H7 (cell line): ENCODE results near the gene GRPEL2. TPM values are rescaled to one million over a fixed set of nuclear protein-coding genes. Genes with fewer than 3 reads are reported as not detected.
"Not testable (repeated sequence)": the region's sequence is repeated elsewhere in the genome, so short reads cannot be mapped to it uniquely, and the experiment has no call there.

Source experiments
- DNase-seq: peaks from one replicate; pipeline ENCODE4 v3.0.0; 2012
- H3K27me3 ChIP-seq: 2 replicates; pipeline ENCODE4 v1.6.0; 2011; ENCODE audit warnings: mild to moderate bottlenecking, low read length; ENCODE audit not compliant: control insufficient read depth, insufficient read depth
- H3K36me3 ChIP-seq: replicated peaks from 2 replicates; pipeline ENCODE4 v1.5.1; 2011; ENCODE audit warnings: low read length; ENCODE audit not compliant: control insufficient read depth, insufficient read depth
- H3K4me3 ChIP-seq: 2 replicates; pipeline ENCODE4 v1.5.1; 2011; ENCODE audit warnings: low read depth, mild to moderate bottlenecking, control low read depth, low read length, moderate library complexity; ENCODE audit not compliant: insufficient read depth
- total RNA-seq: library from RNA; depleted of rRNA; stranded (reverse); fragments of >200 nt; shearing (Covaris generic); gene quantifications from 2 replicates; pipeline ENCODE4 v1.2.3, GENCODE V29; 2014

Gene GRPEL2
- total RNA-seq, 1 experiment from 2014 or later: 37.0 TPM

DNA sequence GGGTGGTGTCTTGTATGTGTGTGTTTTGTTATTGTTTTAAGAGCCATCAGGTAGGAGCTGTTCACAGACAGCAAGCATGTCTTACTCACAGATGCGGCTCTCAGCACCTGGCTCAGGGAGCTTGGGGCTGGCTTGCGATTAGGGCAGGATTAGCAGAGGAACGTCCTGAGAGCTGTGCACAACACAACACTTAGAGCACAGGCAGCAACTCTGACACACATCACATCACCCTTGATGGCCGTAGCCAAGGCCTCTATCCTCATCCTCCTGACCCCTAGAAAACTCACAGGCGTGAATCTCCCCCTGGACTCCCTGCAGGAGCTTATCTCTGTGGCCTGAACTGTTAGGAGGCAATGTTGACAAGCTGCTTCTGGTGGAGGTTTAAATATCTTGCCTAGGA lies 40.9 kb downstream of the GRPEL2 start:
- no peak overlapping the region for H3K4me3 ChIP-seq
- H3K27me3 ChIP-seq: no peaks in the 10 kb centered on the region
- DNase-seq: peak; percentile 23
- H3K36me3 ChIP-seq: no peaks in the 10 kb centered on the region

DNA sequence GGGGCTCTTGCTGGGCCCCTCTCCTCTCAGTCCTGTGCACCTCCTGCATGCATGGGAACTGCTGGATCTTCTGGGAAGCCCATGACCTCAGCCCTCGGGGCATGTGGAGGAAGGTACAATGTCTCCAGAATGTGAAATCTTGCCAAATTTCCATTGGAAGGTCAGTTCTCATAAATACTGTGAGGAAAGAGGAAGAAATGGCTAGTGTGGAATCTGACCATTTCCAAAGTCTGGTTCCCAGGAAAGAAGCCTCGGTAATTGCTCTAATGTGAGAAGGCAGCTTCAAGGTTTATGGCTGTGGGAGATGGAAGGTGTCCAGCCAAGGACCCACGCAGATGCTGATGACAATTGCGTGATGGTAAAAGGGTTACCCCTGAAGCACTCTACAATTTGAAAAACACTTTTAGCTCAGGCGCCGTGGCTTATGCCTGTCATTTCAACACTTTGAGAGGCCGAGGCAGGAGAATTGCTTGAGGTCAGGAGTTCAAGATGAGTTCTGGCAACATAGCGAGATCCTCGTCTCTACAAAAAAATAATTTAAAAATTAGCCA lies 41.9 kb downstream of the GRPEL2 start:
- no peaks in the 10 kb centered on the region for H3K36me3 ChIP-seq
- no peaks in the 10 kb centered on the region for H3K27me3 ChIP-seq
- no peak for DNase-seq
- H3K4me3 ChIP-seq: no peak overlapping the region

DNA sequence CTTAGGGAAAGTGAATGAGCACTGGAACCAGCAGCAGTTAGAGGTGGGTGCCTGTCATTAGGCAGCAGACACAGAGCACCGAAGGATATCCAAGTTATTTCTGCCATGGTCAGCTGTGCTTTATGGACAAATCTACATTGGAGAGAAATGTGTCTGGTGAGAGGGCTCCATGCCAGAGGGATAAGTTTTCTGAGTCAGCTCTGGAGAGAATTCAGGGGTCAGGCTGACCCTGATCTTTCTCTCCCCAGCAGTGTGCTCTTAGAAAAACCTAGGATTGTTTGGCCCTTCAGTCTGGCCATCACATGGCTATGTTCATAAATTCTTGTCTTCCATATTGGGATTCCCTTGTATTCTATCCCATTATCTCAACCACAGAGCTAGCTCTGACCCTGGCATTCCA lies 42.7 kb downstream of the GRPEL2 start:
- Histone ChIP-seq H3K4me3 (no peak overlapping the region), H3K36me3 (no peaks in the 10 kb centered on the region), H3K27me3 (no peaks in the 10 kb centered on the region)
- no peak for DNase-seq

DNA sequence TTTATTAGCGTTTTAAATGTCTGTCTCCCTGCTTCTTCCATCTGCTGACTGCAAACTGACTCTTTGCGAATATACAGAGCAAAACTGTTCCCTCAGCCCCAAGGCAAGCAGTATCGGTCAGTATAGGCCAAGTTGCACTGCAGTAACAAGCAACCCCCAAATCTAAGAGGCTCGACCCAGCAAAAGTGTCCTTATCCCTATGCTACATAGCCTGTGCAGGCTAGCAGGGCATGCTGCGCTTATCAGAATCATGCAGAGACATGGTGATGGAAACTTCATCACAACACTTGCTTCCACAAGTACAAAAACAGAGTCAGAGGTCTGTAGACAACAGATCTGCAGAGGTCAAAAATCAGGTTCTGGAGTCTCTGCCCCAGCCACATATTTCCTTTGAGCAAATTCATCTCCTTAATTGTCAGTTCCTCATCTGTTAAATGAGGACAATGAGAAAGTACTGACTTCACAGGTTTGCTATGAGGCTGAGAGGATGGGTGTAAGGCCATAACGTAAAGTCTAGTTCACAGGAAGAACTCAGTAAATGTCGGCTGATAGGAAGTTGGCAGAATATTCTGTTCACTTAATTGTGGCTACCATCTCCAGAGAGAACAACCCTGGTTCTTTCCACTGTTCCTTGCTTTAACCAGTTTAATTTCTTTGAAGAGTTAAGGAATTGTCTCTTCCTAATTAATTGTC lies 43.3 kb downstream of the GRPEL2 start:
- H3K4me3 ChIP-seq: no peak overlapping the region
- H3K36me3 ChIP-seq: no peaks in the 10 kb centered on the region
- H3K27me3 ChIP-seq: no peaks in the 10 kb centered on the region
- no peak for DNase-seq

DNA sequence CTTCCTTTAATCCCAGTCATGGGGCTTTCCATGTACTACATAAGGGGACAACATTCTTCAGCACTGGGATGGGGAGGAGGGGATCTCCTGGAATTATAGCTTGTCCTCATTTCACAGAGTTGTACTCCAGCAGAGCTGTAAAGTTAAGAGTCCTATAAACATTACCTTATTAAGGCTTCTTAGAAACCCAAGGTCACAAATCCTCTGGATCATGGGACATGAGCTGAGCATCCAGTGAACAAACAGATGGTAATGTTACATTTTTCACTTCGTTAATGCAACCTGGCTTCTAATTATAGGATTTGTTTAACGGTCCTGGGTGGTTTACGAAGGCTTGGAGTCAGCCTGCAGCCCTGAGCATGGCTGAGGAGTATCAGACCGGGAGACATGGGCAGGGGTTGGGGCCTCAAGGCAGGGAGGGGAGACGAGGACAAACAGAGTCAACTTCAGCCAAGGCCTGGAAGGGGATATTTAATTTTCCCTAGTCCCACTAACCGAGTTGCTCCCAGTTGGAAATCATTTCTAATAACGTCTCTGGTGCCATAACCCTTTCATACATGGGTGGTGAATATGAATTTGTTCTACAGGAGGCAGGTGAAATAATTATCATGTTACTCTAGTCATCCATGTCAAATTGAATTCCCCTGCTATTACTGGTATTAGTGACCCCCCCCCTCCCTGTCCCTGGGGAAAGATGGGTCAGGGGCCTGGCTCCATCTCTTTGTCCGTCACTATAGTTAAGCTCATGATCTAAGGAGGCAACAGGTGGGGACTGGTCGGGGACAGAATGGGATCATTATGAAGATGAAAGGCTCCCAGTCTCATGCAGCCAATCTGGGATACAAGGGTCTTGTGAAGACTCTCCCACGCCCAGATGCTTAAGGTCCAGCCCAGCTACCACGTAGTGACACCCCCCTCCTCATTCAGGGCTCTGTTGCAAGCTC lies 44.5 kb downstream of the GRPEL2 start:
- no peak for DNase-seq
- Histone ChIP-seq H3K36me3 (no peaks in the 10 kb centered on the region), H3K27me3 (no peaks in the 10 kb centered on the region), H3K4me3 (no peak overlapping the region)

DNA sequence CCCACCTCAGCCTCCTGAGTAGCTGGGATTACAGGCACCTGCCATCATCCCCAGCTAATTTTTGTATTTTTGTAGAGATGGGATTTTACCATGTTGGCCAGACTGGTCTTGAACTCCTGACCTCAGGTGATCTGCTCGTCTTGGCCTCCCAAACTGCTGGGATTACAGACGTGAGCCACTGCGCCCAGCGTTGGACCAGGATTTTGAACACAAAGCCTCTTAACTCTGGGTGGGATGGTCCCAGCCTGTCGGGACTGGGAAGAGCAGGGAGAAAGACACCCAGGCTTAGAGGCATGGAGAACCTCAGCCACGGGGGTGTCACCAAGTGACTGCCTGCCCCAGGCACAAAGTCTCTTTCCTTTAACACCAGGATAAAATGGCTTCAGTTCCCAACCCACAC lies 45.8 kb downstream of the GRPEL2 start:
- H3K27me3 ChIP-seq, DNase-seq, H3K4me3 ChIP-seq, H3K36me3 ChIP-seq: not testable (repeated sequence)

DNA sequence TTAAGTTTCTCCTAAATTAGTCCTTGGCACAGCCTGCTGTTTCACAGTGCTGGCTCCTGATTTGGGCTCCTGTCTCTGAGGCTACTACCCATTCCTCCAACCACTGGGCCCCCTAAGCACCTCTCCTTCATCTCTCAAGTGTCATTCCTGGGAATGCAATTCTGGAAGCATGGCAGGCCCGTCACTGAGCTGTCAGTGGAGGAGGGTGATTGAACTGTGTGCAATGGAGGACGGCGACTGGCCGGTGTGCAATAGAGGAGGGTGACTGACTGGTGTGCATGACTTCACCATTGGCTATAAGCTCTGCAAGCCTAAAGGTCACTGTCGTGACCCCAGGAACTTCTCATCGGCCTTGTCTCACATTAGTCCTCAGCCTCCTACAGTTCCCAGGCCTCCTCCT lies 46.2 kb downstream of the GRPEL2 start:
- no peak for DNase-seq
- H3K27me3 ChIP-seq: no peaks in the 10 kb centered on the region
- no peak overlapping the region for H3K4me3 ChIP-seq
- no peaks in the 10 kb centered on the region for H3K36me3 ChIP-seq

DNA sequence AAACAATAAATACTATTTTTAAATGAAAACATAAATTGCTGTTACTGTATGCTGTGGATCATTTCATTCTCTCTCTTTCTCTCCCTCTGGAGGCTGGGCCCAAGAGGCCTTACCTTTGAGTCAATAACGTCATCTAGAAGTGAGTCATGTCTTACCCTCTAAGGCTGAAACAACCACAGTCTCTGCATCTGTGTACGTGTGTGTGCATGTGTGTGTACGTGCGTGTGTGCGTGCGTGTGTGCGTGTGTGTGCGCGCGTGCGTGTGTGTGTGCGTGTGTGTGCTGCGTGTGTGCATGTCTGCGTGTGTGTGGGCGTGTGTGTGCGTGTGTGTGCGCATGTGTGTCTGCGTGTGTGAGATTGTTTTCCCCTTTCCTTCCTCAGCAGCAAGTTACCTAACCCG lies 47.4 kb downstream of the GRPEL2 start:
- H3K27me3 ChIP-seq: no peaks in the 10 kb centered on the region
- H3K36me3 ChIP-seq: no peaks in the 10 kb centered on the region
- DNase-seq: no peak
- H3K4me3 ChIP-seq: no peak overlapping the region

DNA sequence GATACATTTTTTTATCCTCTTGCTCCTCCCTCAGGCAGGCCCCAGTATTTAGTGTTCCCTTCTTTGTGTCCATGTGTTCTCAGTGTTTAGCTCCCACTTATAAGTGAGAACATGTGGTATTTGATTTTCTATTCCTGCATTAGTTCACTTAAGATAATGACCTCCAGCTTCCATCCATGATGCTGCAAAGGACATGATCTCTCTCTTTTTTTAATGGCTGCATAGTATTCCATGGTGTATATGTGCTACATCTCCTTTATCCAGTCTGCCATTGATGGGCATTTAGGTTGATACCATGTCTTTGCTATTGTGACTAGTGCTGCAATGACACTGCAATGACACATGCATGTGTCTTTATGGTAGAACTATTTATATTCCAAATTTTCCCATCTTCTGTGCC lies 49.7 kb downstream of the GRPEL2 start:
- H3K4me3 ChIP-seq, H3K27me3 ChIP-seq, H3K36me3 ChIP-seq, DNase-seq: not testable (repeated sequence)

DNA sequence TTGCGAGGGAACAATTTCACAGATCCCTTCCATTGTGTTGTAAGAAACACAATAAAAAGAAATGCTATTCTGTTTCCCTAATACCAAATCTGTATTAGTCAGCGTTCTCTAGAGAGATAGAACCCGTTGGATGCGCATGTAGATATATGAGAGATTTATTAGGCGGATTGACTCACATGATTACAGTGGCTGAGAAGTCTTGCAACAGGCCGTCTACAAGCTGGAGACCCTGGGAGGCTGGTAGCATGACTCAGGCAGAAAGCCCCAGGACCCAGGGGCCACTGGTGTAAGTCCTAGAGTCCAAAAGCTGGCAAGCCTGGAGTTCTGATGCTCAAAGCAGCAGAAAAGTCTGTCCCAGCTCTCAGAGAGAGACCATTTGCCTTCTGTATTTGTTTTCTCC lies 52.2 kb downstream of the GRPEL2 start:
- Histone ChIP-seq H3K36me3 (no peaks in the 10 kb centered on the region), H3K27me3 (no peaks in the 10 kb centered on the region), H3K4me3 (no peak overlapping the region)
- no peak for DNase-seq

DNA sequence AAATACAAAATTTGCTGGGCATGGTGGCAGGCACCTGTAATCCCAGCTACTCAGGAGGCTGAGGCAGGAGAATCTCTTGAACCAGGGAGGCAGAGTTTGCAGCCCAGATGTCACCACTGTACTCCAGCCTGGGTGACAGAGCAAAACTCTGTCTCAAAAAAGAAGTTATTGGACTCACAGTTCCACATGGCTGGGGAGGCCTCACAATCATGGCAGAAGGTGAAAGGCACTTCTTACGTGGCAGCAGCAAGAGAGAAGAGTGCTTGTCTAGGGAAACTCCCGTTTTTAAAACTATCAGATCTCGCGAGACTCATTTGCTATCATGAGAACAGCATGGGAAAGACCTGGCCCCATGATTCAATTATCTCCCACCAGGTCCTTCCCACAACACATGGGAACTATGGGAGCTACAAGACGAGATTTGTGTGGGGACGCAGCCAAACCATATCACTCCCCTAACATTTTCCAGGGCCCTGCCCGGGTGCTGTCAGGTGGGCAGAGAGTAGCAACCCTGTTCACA lies 53.5 kb downstream of the GRPEL2 start:
- not testable (repeated sequence) for H3K36me3 ChIP-seq, H3K27me3 ChIP-seq, H3K4me3 ChIP-seq, DNase-seq

DNA sequence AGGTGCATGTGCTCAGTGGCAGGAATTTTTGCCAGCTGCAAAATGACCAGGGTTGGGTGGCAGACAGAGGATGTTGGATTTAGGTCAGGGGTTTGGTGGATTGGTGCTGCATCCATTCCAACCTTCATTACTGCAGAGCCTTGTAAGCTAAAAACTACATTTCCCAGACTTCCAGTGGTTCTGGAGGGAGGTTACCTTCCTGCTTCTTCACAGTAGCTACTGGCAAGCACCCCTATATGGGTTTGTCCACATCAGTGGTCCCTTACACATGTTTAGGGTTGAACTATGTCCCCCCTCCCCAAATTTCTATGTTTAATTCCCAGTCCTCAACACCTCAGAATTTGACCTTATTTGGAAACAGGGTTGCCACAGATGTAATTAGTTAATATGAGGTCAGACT lies 54.5 kb downstream of the GRPEL2 start:
- DNase-seq: no peak

DNA sequence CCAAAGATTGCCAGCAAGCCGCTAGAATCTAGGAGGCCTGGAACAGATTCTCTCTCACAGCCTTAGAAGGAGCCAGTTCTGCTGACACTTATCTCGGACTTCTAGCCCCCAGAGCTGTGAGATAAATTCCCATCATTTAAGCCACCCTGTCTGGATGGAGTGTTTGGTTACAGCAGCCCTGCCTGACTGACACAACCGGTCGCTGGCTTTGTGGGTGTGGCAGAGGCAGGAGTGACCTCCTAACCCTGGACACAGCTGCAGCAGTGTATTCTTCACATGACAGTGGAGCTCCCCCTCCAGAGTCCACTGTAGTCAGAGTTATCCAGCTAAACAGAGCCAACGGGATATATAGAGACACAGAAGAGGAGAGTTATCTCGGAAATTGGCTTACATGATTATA lies 55.0 kb downstream of the GRPEL2 start:
- no peaks in the 10 kb centered on the region for H3K36me3 ChIP-seq
- no peak overlapping the region for H3K4me3 ChIP-seq
- no peak for DNase-seq
- H3K27me3 ChIP-seq: peaks cover 2% of the 10 kb centered on the region; the same call in 1 of the 2 replicates

More for the DNA sequence above, 54.5 kb downstream of the GRPEL2 start:
- no peak overlapping the region for H3K4me3 ChIP-seq
- H3K27me3 ChIP-seq: peaks cover 2% of the 10 kb centered on the region; the same call in 1 of the 2 replicates
- no peaks in the 10 kb centered on the region for H3K36me3 ChIP-seq

DNA sequence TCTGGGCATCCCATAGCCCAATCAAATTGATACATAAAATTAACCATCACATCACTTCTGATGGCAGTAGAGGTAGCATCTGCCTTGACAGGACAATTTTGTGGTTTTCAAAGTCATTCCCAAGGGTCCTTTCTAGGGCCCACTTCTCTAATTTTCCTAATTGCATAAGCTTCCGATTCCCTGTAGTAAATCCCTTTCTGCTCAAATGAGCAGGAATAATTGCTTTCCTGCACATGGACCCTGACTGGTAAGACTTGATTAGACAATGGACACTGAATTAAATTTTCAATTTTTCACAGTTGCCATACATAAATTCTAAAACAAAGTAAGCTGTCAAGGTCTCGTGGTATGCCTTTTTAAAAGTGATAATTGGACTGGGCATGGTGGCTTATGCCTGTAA lies 55.8 kb downstream of the GRPEL2 start:
- H3K4me3 ChIP-seq: no peak overlapping the region
- DNase-seq: no peak
- no peaks in the 10 kb centered on the region for H3K36me3 ChIP-seq
- peaks cover 2% of the 10 kb centered on the region; the same call in 1 of the 2 replicates for H3K27me3 ChIP-seq

DNA sequence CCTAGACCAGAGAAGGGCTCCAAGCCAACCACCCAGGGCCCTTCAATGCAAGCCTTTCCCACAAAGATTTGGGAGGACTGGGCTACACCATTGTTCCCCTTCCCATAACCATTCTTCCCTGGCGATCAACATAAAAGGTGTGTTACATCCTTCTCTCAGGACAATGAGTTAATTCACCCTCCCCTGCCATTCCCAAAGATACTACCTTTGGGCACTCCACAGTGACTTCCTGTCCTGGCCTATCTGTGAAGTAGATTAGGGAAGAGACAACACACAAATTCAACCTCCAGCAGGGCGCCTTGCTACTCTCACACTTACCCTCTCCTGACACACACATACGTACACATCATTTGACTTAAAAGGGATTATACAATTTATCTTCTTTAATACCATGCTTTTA lies 57.0 kb downstream of the GRPEL2 start:
- Histone ChIP-seq H3K36me3 (no peaks in the 10 kb centered on the region), H3K27me3 (peaks cover 2% of the 10 kb centered on the region; the same call in 1 of the 2 replicates), H3K4me3 (no peak overlapping the region)
- DNase-seq: no peak
